IMR-90 (cell line): ENCODE results near the gene PTPRC.

Experiments used
- MAFK ChIP-seq: IDR thresholded peaks from 2 replicates; pipeline ENCODE4 v1.6.1; 2012; ENCODE audit warnings: low read depth, low read length, improper control_type of control experiment
- MAZ ChIP-seq: IDR thresholded peaks from 2 replicates; pipeline ENCODE4 v1.6.1; 2012; ENCODE audit warnings: low read depth, mild to moderate bottlenecking, low read length, improper control_type of control experiment, moderate library complexity, borderline replicate concordance
- NFE2L2 ChIP-seq: fragments of 150-350 bp; IDR thresholded peaks from 2 replicates; pipeline ENCODE4 v1.6.1; 2016; ENCODE audit warnings: low read depth, mild to moderate bottlenecking, low read length
- POLR2A ChIP-seq: IDR thresholded peaks from 2 replicates; pipeline ENCODE4 v1.6.1; 2012; ENCODE audit warnings: mild to moderate bottlenecking, low read depth, low read length
- RAD21 ChIP-seq: IDR thresholded peaks from 2 replicates; pipeline ENCODE4 v1.6.1; 2012; ENCODE audit warnings: low read length, improper control_type of control experiment
- RFX5 ChIP-seq: IDR thresholded peaks from 2 replicates; pipeline ENCODE4 v1.8.0; 2012; ENCODE audit warnings: low read depth, mild to moderate bottlenecking, low read length, moderate library complexity
- SMC3 ChIP-seq: fragments of 150-350 bp; IDR thresholded peaks from 2 replicates; pipeline ENCODE4 v1.6.1; 2016; ENCODE audit warnings: low read depth, mild to moderate bottlenecking, antibody characterized with exemption, low read length, moderate library complexity
- TF ChIP-seq, protein P1 (sequence below): conservative IDR thresholded peaks from 2 replicates; pipeline ENCODE4 v1.5.1; 2012; ENCODE audit warnings: mild to moderate bottlenecking, low read depth, low read length, improper control_type of control experiment
- TF ChIP-seq, protein P2 (sequence below): fragments of 150-350 bp; IDR thresholded peaks from 2 replicates; pipeline ENCODE4 v1.6.1; 2017; ENCODE audit warnings: mild to moderate bottlenecking, antibody characterized with exemption, low read length, low read depth
- TF ChIP-seq, protein P3 (sequence below): fragments of 150-350 bp; IDR thresholded peaks from 2 replicates; pipeline ENCODE4 v1.6.1; 2016; ENCODE audit warnings: low read depth, mild to moderate bottlenecking, low read length, moderate library complexity, borderline replicate concordance

DNA sequence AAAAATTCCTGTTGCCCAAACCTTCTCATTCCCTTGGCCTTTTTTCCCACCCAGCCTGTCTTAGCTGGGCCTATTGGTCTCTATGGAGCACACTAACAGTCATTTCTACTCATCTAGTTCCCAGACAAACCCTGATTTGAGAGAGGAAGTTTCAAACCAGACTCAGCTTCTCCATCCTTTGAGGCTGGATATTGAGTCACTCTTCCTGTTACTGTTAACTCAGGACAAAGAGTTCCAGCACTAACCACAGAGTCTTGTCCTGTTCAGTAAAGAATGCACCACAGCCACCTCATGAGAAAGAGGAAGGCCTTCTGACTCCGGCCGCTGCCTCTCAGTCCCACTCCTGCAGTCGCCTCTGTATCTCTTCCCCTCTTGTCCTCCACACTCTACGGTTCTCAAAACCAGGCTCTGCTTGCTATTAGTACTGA is 137.8 kb downstream of the PTPRC start:
- no peak for TF ChIP-seq RFX5
- no peak for TF ChIP-seq MAFK
- TF ChIP-seq POLR2A: no peak
- TF ChIP-seq, protein P1, sequence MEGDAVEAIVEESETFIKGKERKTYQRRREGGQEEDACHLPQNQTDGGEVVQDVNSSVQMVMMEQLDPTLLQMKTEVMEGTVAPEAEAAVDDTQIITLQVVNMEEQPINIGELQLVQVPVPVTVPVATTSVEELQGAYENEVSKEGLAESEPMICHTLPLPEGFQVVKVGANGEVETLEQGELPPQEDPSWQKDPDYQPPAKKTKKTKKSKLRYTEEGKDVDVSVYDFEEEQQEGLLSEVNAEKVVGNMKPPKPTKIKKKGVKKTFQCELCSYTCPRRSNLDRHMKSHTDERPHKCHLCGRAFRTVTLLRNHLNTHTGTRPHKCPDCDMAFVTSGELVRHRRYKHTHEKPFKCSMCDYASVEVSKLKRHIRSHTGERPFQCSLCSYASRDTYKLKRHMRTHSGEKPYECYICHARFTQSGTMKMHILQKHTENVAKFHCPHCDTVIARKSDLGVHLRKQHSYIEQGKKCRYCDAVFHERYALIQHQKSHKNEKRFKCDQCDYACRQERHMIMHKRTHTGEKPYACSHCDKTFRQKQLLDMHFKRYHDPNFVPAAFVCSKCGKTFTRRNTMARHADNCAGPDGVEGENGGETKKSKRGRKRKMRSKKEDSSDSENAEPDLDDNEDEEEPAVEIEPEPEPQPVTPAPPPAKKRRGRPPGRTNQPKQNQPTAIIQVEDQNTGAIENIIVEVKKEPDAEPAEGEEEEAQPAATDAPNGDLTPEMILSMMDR: no peak
- no peak; the same call in 1 of the 2 replicates for TF ChIP-seq RAD21
- TF ChIP-seq MAZ: no peak
- TF ChIP-seq NFE2L2: no peak
- TF ChIP-seq, protein P2, sequence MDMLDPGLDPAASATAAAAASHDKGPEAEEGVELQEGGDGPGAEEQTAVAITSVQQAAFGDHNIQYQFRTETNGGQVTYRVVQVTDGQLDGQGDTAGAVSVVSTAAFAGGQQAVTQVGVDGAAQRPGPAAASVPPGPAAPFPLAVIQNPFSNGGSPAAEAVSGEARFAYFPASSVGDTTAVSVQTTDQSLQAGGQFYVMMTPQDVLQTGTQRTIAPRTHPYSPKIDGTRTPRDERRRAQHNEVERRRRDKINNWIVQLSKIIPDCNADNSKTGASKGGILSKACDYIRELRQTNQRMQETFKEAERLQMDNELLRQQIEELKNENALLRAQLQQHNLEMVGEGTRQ: no peak
- peak; percentile 22; the same call in 1 of the 2 replicates for TF ChIP-seq SMC3
- TF ChIP-seq, protein P3, sequence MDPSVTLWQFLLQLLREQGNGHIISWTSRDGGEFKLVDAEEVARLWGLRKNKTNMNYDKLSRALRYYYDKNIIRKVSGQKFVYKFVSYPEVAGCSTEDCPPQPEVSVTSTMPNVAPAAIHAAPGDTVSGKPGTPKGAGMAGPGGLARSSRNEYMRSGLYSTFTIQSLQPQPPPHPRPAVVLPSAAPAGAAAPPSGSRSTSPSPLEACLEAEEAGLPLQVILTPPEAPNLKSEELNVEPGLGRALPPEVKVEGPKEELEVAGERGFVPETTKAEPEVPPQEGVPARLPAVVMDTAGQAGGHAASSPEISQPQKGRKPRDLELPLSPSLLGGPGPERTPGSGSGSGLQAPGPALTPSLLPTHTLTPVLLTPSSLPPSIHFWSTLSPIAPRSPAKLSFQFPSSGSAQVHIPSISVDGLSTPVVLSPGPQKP: no peak
